22Rv1 (cell line): ENCODE results near the gene TMEM151A.
A peak's percentile ranks its signal among the peaks of the same experiment; 100 is the strongest.

Source experiments
- H3K27ac ChIP-seq: fragments of 450-650 bp; 2 replicates; pipeline ENCODE4 v1.5.1; 2017
- ZFX ChIP-seq: fragments of 450-650 bp; IDR thresholded peaks from 2 replicates; pipeline ENCODE4 v1.6.1; 2017; ENCODE audit warnings: antibody characterized with exemption, borderline replicate concordance
- TF ChIP-seq, protein P1 (sequence below): fragments of 450-650 bp; IDR thresholded peaks from 2 replicates; pipeline ENCODE4 v1.5.1; 2017; ENCODE audit warnings: mild to moderate bottlenecking

TMEM151A gene

DNA sequence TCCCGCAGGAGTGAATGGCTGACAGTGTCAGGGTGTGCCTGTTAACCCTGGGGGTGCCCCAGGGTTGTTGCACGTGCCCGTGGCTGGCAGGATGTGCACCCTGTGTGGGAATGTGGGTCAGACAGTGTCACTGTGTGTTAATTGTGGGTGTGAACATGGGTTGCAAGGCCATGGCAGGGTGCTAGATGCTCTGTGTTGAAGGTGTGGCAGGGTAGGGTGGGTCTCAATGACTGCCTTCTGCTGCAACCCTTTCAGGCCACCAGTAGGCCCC lies 36.3 kb downstream of the TMEM151A start:
- H3K27ac ChIP-seq = no peak overlapping the region

DNA sequence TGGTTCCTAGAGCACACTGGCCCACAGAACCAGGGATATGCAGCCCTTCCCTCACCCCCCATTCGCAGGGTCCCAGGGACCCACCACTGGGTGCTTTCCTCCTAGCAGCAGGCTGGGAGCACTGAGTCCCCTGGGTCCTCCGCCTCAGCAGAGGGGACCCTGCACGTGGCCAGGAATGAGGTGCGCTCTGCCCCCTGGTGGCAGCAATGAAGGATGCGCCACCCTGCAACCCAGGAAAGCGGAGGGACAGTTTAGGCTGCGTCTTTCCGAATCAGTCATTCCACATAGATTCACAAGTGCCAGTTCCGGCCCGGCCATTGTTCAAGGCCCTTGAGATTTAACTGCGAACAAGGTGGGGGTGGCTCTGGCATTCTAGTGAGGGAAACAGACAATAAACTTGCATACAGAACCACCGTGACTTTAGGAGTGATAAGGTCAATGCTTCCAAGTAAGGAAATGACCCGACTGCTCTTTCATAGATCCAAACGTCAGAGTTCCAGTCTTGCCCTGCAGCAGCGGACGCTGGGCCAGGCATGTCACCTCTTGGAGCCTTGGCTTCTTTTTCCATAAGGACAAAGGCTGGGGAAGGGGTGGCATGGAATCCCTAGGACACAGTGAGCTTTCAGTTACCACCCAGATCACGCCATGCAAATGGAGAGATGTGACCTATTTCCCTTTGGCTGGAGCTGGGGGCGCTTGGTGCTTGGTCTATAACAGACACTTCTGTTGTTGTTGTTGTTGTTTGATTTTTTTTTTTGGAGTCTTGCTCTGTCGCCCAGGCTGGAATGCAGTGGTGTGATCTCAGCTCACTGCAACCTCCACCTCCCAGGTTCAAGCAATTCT lies 36.8 kb downstream of the TMEM151A start:
- TF ChIP-seq, protein P1, sequence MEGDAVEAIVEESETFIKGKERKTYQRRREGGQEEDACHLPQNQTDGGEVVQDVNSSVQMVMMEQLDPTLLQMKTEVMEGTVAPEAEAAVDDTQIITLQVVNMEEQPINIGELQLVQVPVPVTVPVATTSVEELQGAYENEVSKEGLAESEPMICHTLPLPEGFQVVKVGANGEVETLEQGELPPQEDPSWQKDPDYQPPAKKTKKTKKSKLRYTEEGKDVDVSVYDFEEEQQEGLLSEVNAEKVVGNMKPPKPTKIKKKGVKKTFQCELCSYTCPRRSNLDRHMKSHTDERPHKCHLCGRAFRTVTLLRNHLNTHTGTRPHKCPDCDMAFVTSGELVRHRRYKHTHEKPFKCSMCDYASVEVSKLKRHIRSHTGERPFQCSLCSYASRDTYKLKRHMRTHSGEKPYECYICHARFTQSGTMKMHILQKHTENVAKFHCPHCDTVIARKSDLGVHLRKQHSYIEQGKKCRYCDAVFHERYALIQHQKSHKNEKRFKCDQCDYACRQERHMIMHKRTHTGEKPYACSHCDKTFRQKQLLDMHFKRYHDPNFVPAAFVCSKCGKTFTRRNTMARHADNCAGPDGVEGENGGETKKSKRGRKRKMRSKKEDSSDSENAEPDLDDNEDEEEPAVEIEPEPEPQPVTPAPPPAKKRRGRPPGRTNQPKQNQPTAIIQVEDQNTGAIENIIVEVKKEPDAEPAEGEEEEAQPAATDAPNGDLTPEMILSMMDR = peak; percentile 95
- TF ChIP-seq ZFX = no peak
- H3K27ac ChIP-seq = no peak overlapping the region

More for the DNA sequence above, 36.3 kb downstream of the TMEM151A start:
- TF ChIP-seq, protein P1 = no peak
- TF ChIP-seq ZFX = no peak

DNA sequence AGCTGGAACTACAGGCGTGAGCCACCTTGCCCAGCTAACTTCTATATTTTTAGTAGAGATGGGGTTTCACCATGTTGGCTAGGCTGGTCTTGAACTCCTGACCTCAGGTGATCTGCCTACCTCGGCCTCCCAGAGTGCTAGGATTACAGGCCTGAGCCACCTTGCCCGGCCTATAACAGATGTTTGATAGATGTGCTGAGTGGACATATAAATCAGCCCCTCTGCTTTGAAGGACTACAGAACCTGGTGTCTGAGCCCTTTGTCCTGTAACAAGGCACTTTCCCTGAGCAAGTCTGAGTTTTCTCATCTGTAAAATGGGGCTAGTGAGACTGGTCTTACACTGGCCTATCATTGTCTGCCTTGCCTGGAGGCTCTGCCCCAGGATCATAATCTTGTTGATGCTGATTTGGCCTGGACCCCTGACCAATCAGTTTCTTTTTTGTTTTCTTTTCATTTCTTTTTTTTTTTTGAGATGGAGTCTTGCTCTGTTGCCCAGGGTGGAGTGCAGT lies 37.5 kb downstream of the TMEM151A start:
- TF ChIP-seq, protein P1 = no peak
- no peak for TF ChIP-seq ZFX
- H3K27ac ChIP-seq = no peak overlapping the region

DNA sequence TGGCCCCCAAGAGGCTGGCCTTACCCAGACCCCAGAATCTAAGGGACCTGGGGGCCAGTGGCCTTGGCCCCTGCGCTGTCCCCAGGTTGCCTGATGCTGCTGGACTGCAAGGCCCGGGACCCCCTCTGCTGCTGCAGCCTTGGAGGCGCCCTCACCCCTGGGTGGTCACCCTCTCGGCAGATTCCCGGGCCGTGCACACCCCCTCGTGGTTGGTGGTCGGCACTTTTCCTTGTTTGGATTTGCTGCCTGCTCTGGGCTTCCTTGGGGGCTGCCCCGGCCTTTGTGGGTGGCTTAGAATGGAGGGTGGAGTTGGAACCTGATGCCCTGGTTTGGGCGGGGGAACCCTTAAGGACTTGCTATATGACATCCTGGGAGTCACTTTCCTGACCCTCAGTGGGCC lies 39.2 kb downstream of the TMEM151A start:
- TF ChIP-seq, protein P1 = no peak
- TF ChIP-seq ZFX = no peak

DNA sequence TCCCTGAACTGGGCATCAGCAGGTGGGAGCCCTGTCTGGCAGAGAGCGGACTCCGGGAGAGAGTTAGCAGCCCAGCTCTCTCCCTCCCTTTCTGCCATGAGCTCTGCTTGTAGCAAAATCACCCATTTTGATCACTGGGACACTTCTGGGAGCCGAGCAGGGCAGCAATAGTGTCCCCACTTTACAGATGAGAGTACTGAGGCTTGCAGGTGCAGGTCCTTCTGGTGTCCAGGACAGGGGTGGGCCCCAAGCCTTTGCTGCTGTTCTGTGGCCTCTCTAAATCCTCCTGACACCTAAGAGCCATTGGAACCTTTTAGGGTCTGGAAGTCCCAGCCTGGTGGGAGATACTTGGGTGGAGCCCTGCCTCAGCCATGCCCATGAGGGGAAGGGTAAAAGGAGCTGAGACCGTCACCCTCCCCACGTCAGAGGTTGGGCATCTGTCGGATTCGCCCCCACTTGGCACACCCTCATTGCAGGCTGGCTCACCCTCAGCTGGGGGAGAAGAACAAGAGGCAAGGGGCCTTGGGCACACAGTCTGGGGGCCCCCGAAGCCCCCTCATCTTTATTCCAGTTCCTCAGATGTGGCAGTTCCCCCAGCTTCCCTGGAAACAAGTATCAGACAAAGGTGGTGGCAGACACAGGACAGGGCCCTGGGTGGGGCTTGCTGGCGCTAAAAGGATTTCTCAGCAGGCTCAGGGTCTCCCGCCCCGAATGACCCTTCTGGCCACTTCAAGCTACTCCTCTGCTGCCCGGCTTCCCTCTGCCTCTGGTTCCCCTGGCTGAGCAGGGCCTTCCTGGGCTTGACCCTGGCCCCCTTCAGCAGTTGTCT lies 40.1 kb downstream of the TMEM151A start:
- TF ChIP-seq, protein P1 = no peak
- TF ChIP-seq ZFX = no peak

More for the DNA sequence above, 39.2 kb downstream of the TMEM151A start:
- H3K27ac ChIP-seq = no peak overlapping the region

DNA sequence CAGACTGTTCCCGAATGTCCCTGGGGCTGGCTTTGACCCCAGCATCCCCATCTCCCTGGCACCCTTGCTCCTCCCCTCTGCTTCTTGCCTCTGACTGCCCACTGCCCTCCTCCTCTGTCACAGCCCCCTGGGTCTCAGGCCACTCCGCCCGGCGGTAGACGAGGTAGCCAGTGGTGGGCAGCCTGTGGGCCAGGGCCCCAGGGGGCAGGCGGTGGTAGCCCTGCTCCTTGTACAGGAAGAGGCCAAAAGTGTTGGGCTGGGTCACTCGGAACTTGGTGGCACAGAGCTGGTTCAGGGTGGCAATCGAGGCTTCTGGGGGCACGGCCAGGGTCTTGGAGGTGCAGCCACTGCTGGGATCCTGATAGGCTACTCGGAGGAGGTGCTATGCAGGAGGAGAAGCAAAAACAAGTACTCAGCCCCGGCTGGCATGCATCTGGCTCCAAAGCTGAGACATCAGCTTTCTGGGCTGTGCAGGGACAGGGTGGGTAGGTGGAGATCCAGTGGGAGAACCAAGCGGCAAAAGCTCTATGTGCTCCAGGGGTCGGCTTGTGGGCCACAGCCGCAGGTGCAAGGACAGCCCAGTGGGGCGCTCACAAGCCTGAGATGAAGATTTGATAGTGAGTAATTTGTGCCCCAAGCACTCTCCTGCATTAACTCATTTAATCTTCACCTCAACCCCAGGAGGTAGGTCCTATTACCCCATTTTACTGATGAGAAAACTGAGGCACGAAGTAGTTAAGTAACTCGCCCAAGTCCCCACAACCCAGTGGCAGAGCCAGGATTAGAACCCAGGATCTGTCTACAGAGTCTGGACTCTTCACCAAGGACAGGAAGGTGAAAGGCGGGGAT lies 40.9 kb downstream of the TMEM151A start:
- TF ChIP-seq, protein P1 = no peak
- TF ChIP-seq ZFX = no peak
- H3K27ac ChIP-seq = no peak overlapping the region

More for the DNA sequence above, 40.1 kb downstream of the TMEM151A start:
- H3K27ac ChIP-seq = no peak overlapping the region
